ENCODE results near the gene GRIK3. TPM values are rescaled to one million over a fixed set of nuclear protein-coding genes. Genes with fewer than 3 reads are reported as not detected.

The GRIK3 gene
- total and polyA plus RNA-seq, 2 experiments from 2014 or later = 0.31 to 2.9 TPM

GRCh38 chr1:36863500-36863899, 170.8 kb downstream of the GRIK3 start (continued):
- no peak for TF ChIP-seq REST (IDR thresholded peaks at IDR 0.05; ENCODE audit: unreplicated experiment)
- TF ChIP-seq EZH2 (IDR thresholded peaks at IDR 0.05; ENCODE audit: low read depth, unreplicated experiment) = no peak
- no peak for TF ChIP-seq STAT1 (IDR thresholded peaks at IDR 0.05; ENCODE audit: unreplicated experiment)
- no peak for TF ChIP-seq EZH2phosphoT487 (IDR thresholded peaks at IDR 0.05; ENCODE audit: unreplicated experiment)
- no peak for TF ChIP-seq JUNB (IDR thresholded peaks at IDR 0.05; ENCODE audit: unreplicated experiment)
- TF ChIP-seq POLR2AphosphoS5 (IDR thresholded peaks at IDR 0.05; ENCODE audit: low read depth) = no peak
- no peak for TF ChIP-seq ZNF114 (CRISPR knock-in tag; IDR thresholded peaks at IDR 0.05)

- no peaks in the 10 kb centered on the region for H3K36me3 Mint-ChIP-seq (ENCODE audit: low read depth)
- Histone ChIP-seq H3K36me3 (ENCODE audit: insufficient read depth) (no peaks in the 10 kb centered on the region), H4K20me1 (replicated peaks; ENCODE audit: insufficient read depth) (no peaks in the 10 kb centered on the region), H3K79me2 (replicated peaks; ENCODE audit: insufficient read depth) (no peaks in the 10 kb centered on the region), H3K4me1 (ENCODE audit: insufficient read depth) (no peaks in the 10 kb centered on the region), H3K27me3 (ENCODE audit: insufficient read depth) (no peaks in the 10 kb centered on the region), H3K4me3 (no peak overlapping the region), H3K9me2 (ENCODE audit: insufficient read depth) (no peaks in the 10 kb centered on the region), H3K27ac (ENCODE audit: low read depth) (no peak overlapping the region), H3F3A (replicated peaks; ENCODE audit: low read depth) (no peaks in the 10 kb centered on the region), H2AFZ (no peak overlapping the region), H3K4me2 (no peak overlapping the region)
- no peak overlapping the region for H3K4me3 Mint-ChIP-seq
- TF ChIP-seq REST (IDR thresholded peaks at IDR 0.05; ENCODE audit: unreplicated experiment) (no peak), POLR2AphosphoS5 (IDR thresholded peaks at IDR 0.05; ENCODE audit: low read depth) (no peak), ZNF331 (CRISPR knock-in tag; IDR thresholded peaks at IDR 0.05; ENCODE audit: low read depth) (no peak)
- DNase-seq (ENCODE audit: low spot score) = no peak
- peaks cover 7% of the 10 kb centered on the region for H3K27me3 Mint-ChIP-seq (ENCODE audit: insufficient read depth, low read depth, poor library complexity)
- H3K9me3 Mint-ChIP-seq = no peaks in the 10 kb centered on the region
- H3K4me1 Mint-ChIP-seq = peaks cover 8% of the 10 kb centered on the region
- ATAC-seq = no peak
- H3K27ac Mint-ChIP-seq = no peak overlapping the region
Measured at GRCh38 chr1:36863061-36863460, 171.3 kb downstream of the GRIK3 start.
